Endothelial cell of umbilical vein (primary cell): Measurements from ENCODE around the gene ZFP62. TPM values are rescaled to one million over a fixed set of nuclear protein-coding genes. Genes with fewer than 3 reads are reported as not detected.

Experiments
- BruUV-seq: library from RNA; stranded (reverse); fragments of 400-500 nt; replicated peaks from 2 replicates; lab custom pipeline; 2021; lab: Mats Ljungman, UMichigan
- CTCF ChIA-PET: fragments of 300-600, 350-600 bp; sonication (Branson Sonifier 250); formaldehyde crosslinking; loops from one replicate; lab custom pipeline; 2021; ENCODE audit warnings: antibody characterized with exemption, inconsistent platforms; lab: Charles Lee
- POLR2A ChIA-PET: fragments of 300-600, 350-600 bp; sonication (Branson Sonifier 250); formaldehyde crosslinking; loops from one replicate; lab custom pipeline; 2021; ENCODE audit warnings: antibody characterized with exemption, inconsistent platforms; lab: Charles Lee
- DNase-seq: peaks from one replicate; pipeline ENCODE4 v3.0.0-alpha.2; 2011; ENCODE audit warnings: low read depth, low spot score
- FAIRE-seq: peaks from 2 replicates; lab custom pipeline; 2011; peaks lifted over from hg19 to GRCh38; lab: Jason Lieb, UNC
- H2AFZ ChIP-seq: 2 replicates; pipeline ENCODE4 v1.6.0; 2012; ENCODE audit warnings: low read depth, low read length, control low read depth, inconsistent platforms
- H3K27ac ChIP-seq: 2 replicates; pipeline ENCODE4 v1.5.1; 2011; ENCODE audit warnings: low read depth, mild to moderate bottlenecking, control low read depth, low read length, moderate library complexity; ENCODE audit not compliant: insufficient read depth
- H3K27me3 ChIP-seq, 2 experiments: 2 replicates each; pipeline versions ENCODE4 v1.6.0 to v1.6.1; 2011; ENCODE audit warnings: low read length in 2 of 2, mixed read lengths in 1 of 2; ENCODE audit not compliant: control insufficient read depth in 2 of 2, insufficient read depth in 2 of 2
- H3K36me3 ChIP-seq, 2 experiments: 2 replicates in 1 of 2; 3 replicates in 1 of 2; pipeline ENCODE4 v1.5.1; 2011; ENCODE audit warnings: low read length in 2 of 2, mild to moderate bottlenecking in 1 of 2, moderate library complexity in 1 of 2; ENCODE audit not compliant: control insufficient read depth in 2 of 2, insufficient read depth in 2 of 2; ENCODE audit errors: extremely low read depth in 1 of 2
- H3K4me1 ChIP-seq: 3 replicates; pipeline ENCODE4 v1.5.1; 2011; ENCODE audit warnings: mild to moderate bottlenecking, low read length; ENCODE audit not compliant: control insufficient read depth, insufficient read depth; ENCODE audit errors: extremely low read depth
- H3K4me2 ChIP-seq: 2 replicates; pipeline ENCODE4 v1.6.1; 2011; ENCODE audit warnings: low read length, control low read depth, mixed read lengths; ENCODE audit not compliant: insufficient read depth
- H3K4me3 ChIP-seq, 3 experiments: fragments of 200-600 bp in 1 of 3; sonication (generic), shearing (Covaris generic) in 1 of 3; replicated peaks in 1 of 3; 2 replicates each; pipeline ENCODE4 v1.5.1; 2011 to 2016; ENCODE audit warnings: control low read depth in 3 of 3, low read length in 3 of 3, mild to moderate bottlenecking in 2 of 3, inconsistent platforms in 1 of 3, low read depth in 1 of 3, moderate library complexity in 1 of 3; ENCODE audit not compliant: insufficient read depth in 1 of 3
- H3K79me2 ChIP-seq: 2 replicates; pipeline ENCODE4 v1.6.0; 2012; ENCODE audit warnings: low read length, inconsistent platforms; ENCODE audit not compliant: control insufficient read depth, insufficient read depth
- H3K9ac ChIP-seq: replicated peaks from 2 replicates; pipeline ENCODE3; 2011; ENCODE audit warnings: low read length, control low read depth; ENCODE audit not compliant: insufficient read depth; ENCODE audit errors: extremely low read depth
- H3K9me1 ChIP-seq: replicated peaks from 3 replicates; pipeline ENCODE4 v1.6.0; 2011; ENCODE audit warnings: mild to moderate bottlenecking, low read length; ENCODE audit not compliant: control insufficient read depth, insufficient read depth; ENCODE audit errors: extremely low read depth
- H3K9me3 ChIP-seq: replicated peaks from 2 replicates; pipeline ENCODE4 v1.5.1; 2012; ENCODE audit warnings: low read length, inconsistent platforms; ENCODE audit not compliant: control insufficient read depth, insufficient read depth
- H4K20me1 ChIP-seq: replicated peaks from 2 replicates; pipeline ENCODE3; 2011; ENCODE audit warnings: mild to moderate bottlenecking, low read length; ENCODE audit not compliant: control insufficient read depth, insufficient read depth; ENCODE audit errors: extremely low read depth
- EZH2 ChIP-seq: IDR thresholded peaks from 2 replicates; pipeline ENCODE4 v1.6.1; 2012; ENCODE audit warnings: borderline replicate concordance, low read depth, mild to moderate bottlenecking, moderate library complexity, low read length, inconsistent platforms; ENCODE audit not compliant: severe bottlenecking
- FOS ChIP-seq: IDR thresholded peaks from 2 replicates; pipeline ENCODE4 v1.6.1; 2011; ENCODE audit warnings: mild to moderate bottlenecking, low read length, moderate library complexity, borderline replicate concordance; ENCODE audit not compliant: insufficient read depth
- GATA2 ChIP-seq: IDR thresholded peaks from 2 replicates; pipeline ENCODE4 v1.7.0; 2011; ENCODE audit warnings: low read depth, mild to moderate bottlenecking, moderate library complexity, mixed read lengths, low read length; ENCODE audit not compliant: insufficient read length, insufficient read depth
- JUN ChIP-seq: IDR thresholded peaks from 2 replicates; pipeline ENCODE4 v1.6.1; 2011; ENCODE audit warnings: borderline replicate concordance, low read depth; ENCODE audit not compliant: insufficient read length, insufficient read depth
- MYC ChIP-seq: IDR thresholded peaks from one replicate; pipeline ENCODE4 v1.6.1; 2011; ENCODE audit warnings: mild to moderate bottlenecking, low read depth, low read length
- POLR2A ChIP-seq: IDR thresholded peaks from 2 replicates; pipeline ENCODE4 v1.6.1; 2012; ENCODE audit warnings: low read depth, mild to moderate bottlenecking, control low read depth, low read length
- POLR2AphosphoS5 ChIP-seq: IDR thresholded peaks from 2 replicates; pipeline ENCODE4 v1.6.1; 2012; ENCODE audit warnings: low read depth, mild to moderate bottlenecking, control low read depth, low read length, moderate library complexity; ENCODE audit not compliant: insufficient read depth
- dilution Hi-C: fragments of 300-500 bp; cut with MboI; formaldehyde crosslinking; loops from one replicate; pipeline ENCODE4 v1.15.0; 2019; ENCODE audit warnings: low sequenced_read_pairs; ENCODE audit not compliant: extremely low pct_ligation_motif_present
- intact Hi-C: fragments of 100-400 bp; cut with micrococcal nuclease; formaldehyde crosslinking; loops from one replicate; pipeline ENCODE4 v1.10.0; 2022
- polyA plus RNA-seq, 4 experiments: library from polyadenylated mRNA; depleted of rRNA in 3 of 4; stranded (reverse) in 3 of 4; unstranded in 1 of 4; fragments of >200 nt; gene quantifications; 2 replicates each; pipeline versions ENCODE4 v1.2.1 to v1.2.3, GENCODE V29; 2011 to 2012; ENCODE audit warnings: missing spikeins in 1 of 4
- total RNA-seq: library from RNA; stranded (reverse); gene quantifications from 2 replicates; pipeline ENCODE4 v1.2.3, GENCODE V29; 2021
- TF ChIP-seq, protein P1 (sequence below), 2 donors: IDR thresholded peaks; 1 replicate in 1 of 2; 2 replicates in 1 of 2; pipeline ENCODE4 v1.5.1; 2011; ENCODE audit warnings: low read length in 2 of 2, mild to moderate bottlenecking in 2 of 2, moderate library complexity in 2 of 2, control low read depth in 1 of 2, inconsistent platforms in 1 of 2, low read depth in 1 of 2; ENCODE audit not compliant: insufficient read depth in 1 of 2; ENCODE audit errors: extremely low read depth in 1 of 2
- TF ChIP-seq, protein P2 (sequence below): IDR thresholded peaks from 2 replicates; pipeline ENCODE4 v1.6.1; 2011; ENCODE audit not compliant: insufficient read depth, insufficient read length

ZFP62 gene
- total and polyA plus RNA-seq, 2 donors (not counting 3 experiments of a cell fraction or from before 2014, with no cell fraction given) = 3.7 to 19.7 TPM

DNA sequence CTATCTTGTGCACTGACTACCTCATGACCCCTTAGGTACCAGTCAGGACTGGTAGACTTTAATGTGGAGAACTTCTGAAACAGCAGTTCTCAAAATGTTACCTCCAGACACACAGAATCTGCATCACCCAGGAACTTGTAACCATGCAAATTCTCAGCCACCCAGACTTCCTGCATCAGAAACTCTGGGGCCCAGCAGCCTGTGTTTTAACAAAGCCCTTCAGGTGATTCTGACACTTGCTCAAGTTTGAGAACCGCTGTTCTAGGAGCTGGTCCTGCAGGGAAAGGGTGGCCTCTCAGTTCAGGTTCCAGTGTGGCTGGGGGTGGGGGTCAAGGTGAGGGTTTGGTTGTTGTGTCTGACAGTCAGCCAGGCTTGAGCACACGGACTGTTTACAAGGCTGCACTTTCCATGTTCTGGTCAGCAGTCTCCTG lies 28.4 kb downstream of the ZFP62 start:
- no peak overlapping the region for H3K9ac ChIP-seq
- FAIRE-seq (no peak), DNase-seq (no peak)
- peak overlapping the region; percentile 63 for H3K4me2 ChIP-seq
- intact Hi-C loops (no loop called here), dilution Hi-C loops (no loop called here)
- peaks cover 2% of the 10 kb centered on the region for H3K79me2 ChIP-seq
- peaks cover 0 to 10% of the 10 kb centered on the region in 2 experiments for H3K36me3 ChIP-seq
- H4K20me1 ChIP-seq = no peaks in the 10 kb centered on the region
- H3K4me3 ChIP-seq = no peak overlapping the region
- ChIA-PET POLR2A (no interaction called here), CTCF (no interaction called here)
- no TSS peak for BruUV-seq
- TF ChIP-seq POLR2AphosphoS5 (no peak), JUN (no peak), POLR2A (no peak), FOS (no peak), GATA2 (no peak), EZH2 (no peak), MYC (no peak)
- TF ChIP-seq, protein P1, sequence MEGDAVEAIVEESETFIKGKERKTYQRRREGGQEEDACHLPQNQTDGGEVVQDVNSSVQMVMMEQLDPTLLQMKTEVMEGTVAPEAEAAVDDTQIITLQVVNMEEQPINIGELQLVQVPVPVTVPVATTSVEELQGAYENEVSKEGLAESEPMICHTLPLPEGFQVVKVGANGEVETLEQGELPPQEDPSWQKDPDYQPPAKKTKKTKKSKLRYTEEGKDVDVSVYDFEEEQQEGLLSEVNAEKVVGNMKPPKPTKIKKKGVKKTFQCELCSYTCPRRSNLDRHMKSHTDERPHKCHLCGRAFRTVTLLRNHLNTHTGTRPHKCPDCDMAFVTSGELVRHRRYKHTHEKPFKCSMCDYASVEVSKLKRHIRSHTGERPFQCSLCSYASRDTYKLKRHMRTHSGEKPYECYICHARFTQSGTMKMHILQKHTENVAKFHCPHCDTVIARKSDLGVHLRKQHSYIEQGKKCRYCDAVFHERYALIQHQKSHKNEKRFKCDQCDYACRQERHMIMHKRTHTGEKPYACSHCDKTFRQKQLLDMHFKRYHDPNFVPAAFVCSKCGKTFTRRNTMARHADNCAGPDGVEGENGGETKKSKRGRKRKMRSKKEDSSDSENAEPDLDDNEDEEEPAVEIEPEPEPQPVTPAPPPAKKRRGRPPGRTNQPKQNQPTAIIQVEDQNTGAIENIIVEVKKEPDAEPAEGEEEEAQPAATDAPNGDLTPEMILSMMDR (IDR thresholded peaks at IDR 0.05; ENCODE audit: extremely low read depth in 1 of 2, insufficient read depth in 1 of 2, low read depth in 1 of 2, low read length in 2 of 2) = no peak
- TF ChIP-seq, protein P2, sequence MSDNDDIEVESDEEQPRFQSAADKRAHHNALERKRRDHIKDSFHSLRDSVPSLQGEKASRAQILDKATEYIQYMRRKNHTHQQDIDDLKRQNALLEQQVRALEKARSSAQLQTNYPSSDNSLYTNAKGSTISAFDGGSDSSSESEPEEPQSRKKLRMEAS = no peak
- H3K9me3 ChIP-seq = no peaks in the 10 kb centered on the region
- no peak overlapping the region for H2AFZ ChIP-seq
- H3K4me1 ChIP-seq = peaks cover 10% of the 10 kb centered on the region
- H3K27me3 ChIP-seq = no peaks in the 10 kb centered on the region
- no peak overlapping the region for H3K27ac ChIP-seq
- no peaks in the 10 kb centered on the region for H3K9me1 ChIP-seq
